Neural progenitor cell (in vitro differentiated cells): Measurements from ENCODE around the gene GP1BA. TPM values are rescaled to one million over a fixed set of nuclear protein-coding genes. Genes with fewer than 3 reads are reported as not detected.

Source experiments
- DNase-seq: peaks from one replicate; pipeline ENCODE4 v3.0.0-alpha.2; 2016; ENCODE audit warnings: low spot score
- H2AFZ ChIP-seq: fragments of 200-600 bp; sonication (generic); replicated peaks from 2 replicates; pipeline ENCODE4 v1.6.1; 2016; ENCODE audit warnings: antibody characterized with exemption
- H3F3A ChIP-seq: fragments of 200-600 bp; sonication (generic); 2 replicates; pipeline ENCODE4 v1.6.1; 2016; ENCODE audit warnings: antibody characterized with exemption, low read depth
- H3K27ac ChIP-seq: fragments of 200-600 bp; sonication (generic); 2 replicates; pipeline ENCODE4 v1.5.1; 2016; ENCODE audit warnings: mild to moderate bottlenecking
- H3K27me3 ChIP-seq: fragments of 200-600 bp; sonication (generic); 2 replicates; pipeline ENCODE4 v1.6.1; 2016; ENCODE audit warnings: mild to moderate bottlenecking, moderate library complexity
- H3K36me3 ChIP-seq: fragments of 200-600 bp; sonication (generic); 2 replicates; pipeline ENCODE4 v1.5.1; 2016
- H3K4me1 ChIP-seq: fragments of 200-600 bp; sonication (generic); 2 replicates; pipeline ENCODE4 v1.6.1; 2016; ENCODE audit warnings: mixed run types
- H3K4me2 ChIP-seq: fragments of 200-600 bp; sonication (generic); 2 replicates; pipeline ENCODE4 v1.6.1; 2016
- H3K4me3 ChIP-seq: fragments of 200-600 bp; sonication (generic); 2 replicates; pipeline ENCODE4 v1.5.1; 2016
- H3K79me2 ChIP-seq: fragments of 200-600 bp; sonication (generic); 2 replicates; pipeline ENCODE4 v1.6.1; 2016; ENCODE audit warnings: low read depth
- H3K9ac ChIP-seq: fragments of 200-600 bp; sonication (generic); 2 replicates; pipeline ENCODE4 v1.6.1; 2016
- H3K9me3 ChIP-seq: fragments of 200-600 bp; sonication (generic); 2 replicates; pipeline ENCODE4 v1.5.1; 2016; ENCODE audit warnings: low read depth
- H4K20me1 ChIP-seq: fragments of 200-600 bp; sonication (generic); 2 replicates; pipeline ENCODE4 v1.6.1; 2016; ENCODE audit warnings: low read depth
- H3K27ac Mint-ChIP-seq: 3 replicates; pipeline ENCODE4 v1.8.0; 2021; ENCODE audit warnings: mixed read lengths
- H3K27me3 Mint-ChIP-seq: 2 replicates; pipeline ENCODE4 v1.8.0; 2022; ENCODE audit warnings: low read depth, mild to moderate bottlenecking, inconsistent platforms, moderate library complexity, mixed read lengths; ENCODE audit not compliant: insufficient read depth
- H3K36me3 Mint-ChIP-seq: 3 replicates; pipeline ENCODE4 v1.8.0; 2021; ENCODE audit warnings: mixed read lengths
- H3K4me1 Mint-ChIP-seq: 3 replicates; pipeline ENCODE4 v1.8.0; 2021; ENCODE audit warnings: mixed read lengths
- H3K4me3 Mint-ChIP-seq: 3 replicates; pipeline ENCODE4 v1.8.0; 2021; ENCODE audit warnings: mild to moderate bottlenecking, moderate library complexity, mixed read lengths
- H3K9me3 Mint-ChIP-seq: 3 replicates; pipeline ENCODE4 v1.8.0; 2020; ENCODE audit warnings: mixed read lengths
- CTCF ChIP-seq: fragments of 200-600 bp; sonication (generic); IDR thresholded peaks from 2 replicates; pipeline ENCODE4 v1.5.1; 2017; ENCODE audit warnings: antibody characterized with exemption, mild to moderate bottlenecking
- EZH2 ChIP-seq: fragments of 200-600 bp; sonication (generic); IDR thresholded peaks from 2 replicates; pipeline ENCODE4 v1.6.1; 2017; ENCODE audit warnings: antibody characterized with exemption, mild to moderate bottlenecking, moderate library complexity
- EZH2phosphoT487 ChIP-seq: fragments of 200-600 bp; sonication (generic); IDR thresholded peaks from 2 replicates; pipeline ENCODE4 v1.6.1; 2017; ENCODE audit warnings: antibody characterized with exemption
- total RNA-seq: library from RNA; depleted of rRNA; stranded (reverse); fragments of >200 nt; gene quantifications from 2 replicates; pipeline ENCODE4 v1.2.3, GENCODE V29; 2015; ENCODE audit warnings: low replicate concordance

Gene GP1BA
- total RNA-seq, 1 donor from 2014 or later = not detected

GRCh38 chr17:4945176-4945943, 13.3 kb downstream of the GP1BA start:
- H3F3A ChIP-seq = peaks cover 89% of the 10 kb centered on the region
- H3K4me3 Mint-ChIP-seq = peak overlapping the region; percentile 93
- no peaks in the 10 kb centered on the region for H3K36me3 ChIP-seq
- H2AFZ ChIP-seq = no peak overlapping the region
- H3K4me1 ChIP-seq = peaks cover 17% of the 10 kb centered on the region
- H3K4me1 Mint-ChIP-seq = peaks cover 35% of the 10 kb centered on the region
- peaks cover 27% of the 10 kb centered on the region for H3K36me3 Mint-ChIP-seq
- H3K27me3 ChIP-seq = no peaks in the 10 kb centered on the region
- H3K27ac ChIP-seq = no peak overlapping the region
- no peak overlapping the region for H3K9ac ChIP-seq
- DNase-seq = no peak
- no peak overlapping the region for H3K27ac Mint-ChIP-seq
- TF ChIP-seq EZH2 (no peak), EZH2phosphoT487 (no peak), CTCF (no peak)
- no peak overlapping the region for H3K4me2 ChIP-seq
- no peaks in the 10 kb centered on the region for H3K9me3 Mint-ChIP-seq
- peaks cover 78% of the 10 kb centered on the region for H3K79me2 ChIP-seq
- H4K20me1 ChIP-seq = peaks cover 58% of the 10 kb centered on the region
- H3K4me3 ChIP-seq = no peak overlapping the region
- H3K9me3 ChIP-seq = no peaks in the 10 kb centered on the region
- peaks cover 13% of the 10 kb centered on the region for H3K27me3 Mint-ChIP-seq

DNA sequence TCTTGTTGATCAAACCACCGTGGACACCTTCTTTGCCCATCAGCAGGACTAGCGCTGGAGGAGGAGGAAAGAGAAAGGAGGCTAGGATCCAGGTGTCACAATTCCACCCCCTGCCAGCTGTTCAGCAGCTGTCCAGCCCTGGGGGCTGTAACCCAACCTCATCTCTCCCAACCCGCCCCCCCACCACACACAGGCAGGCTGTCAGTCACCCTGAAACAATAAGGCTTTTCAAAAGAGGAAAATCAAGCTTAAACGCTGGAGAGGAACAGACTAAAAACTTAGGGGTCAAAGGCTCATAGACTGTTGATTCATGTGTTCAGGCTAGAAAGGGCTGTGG, 13.8 kb downstream of the GP1BA start:
- Mint-ChIP-seq H3K4me3 (peak overlapping the region; percentile 93), H3K4me1 (peaks cover 41% of the 10 kb centered on the region), H3K9me3 (no peaks in the 10 kb centered on the region), H3K27me3 (peaks cover 13% of the 10 kb centered on the region), H3K36me3 (peaks cover 27% of the 10 kb centered on the region), H3K27ac (no peak overlapping the region)
- Histone ChIP-seq H3K27ac (no peak overlapping the region), H3K27me3 (no peaks in the 10 kb centered on the region), H3F3A (peaks cover 89% of the 10 kb centered on the region), H3K4me1 (peaks cover 16% of the 10 kb centered on the region), H3K4me2 (peak overlapping the region; percentile 87), H3K9ac (peak overlapping the region; percentile 62), H3K4me3 (no peak overlapping the region), H3K36me3 (no peaks in the 10 kb centered on the region), H2AFZ (no peak overlapping the region), H3K79me2 (peaks cover 74% of the 10 kb centered on the region), H3K9me3 (no peaks in the 10 kb centered on the region), H4K20me1 (peaks cover 53% of the 10 kb centered on the region)
- DNase-seq = no peak
- TF ChIP-seq EZH2 (no peak), CTCF (no peak), EZH2phosphoT487 (no peak)

DNA sequence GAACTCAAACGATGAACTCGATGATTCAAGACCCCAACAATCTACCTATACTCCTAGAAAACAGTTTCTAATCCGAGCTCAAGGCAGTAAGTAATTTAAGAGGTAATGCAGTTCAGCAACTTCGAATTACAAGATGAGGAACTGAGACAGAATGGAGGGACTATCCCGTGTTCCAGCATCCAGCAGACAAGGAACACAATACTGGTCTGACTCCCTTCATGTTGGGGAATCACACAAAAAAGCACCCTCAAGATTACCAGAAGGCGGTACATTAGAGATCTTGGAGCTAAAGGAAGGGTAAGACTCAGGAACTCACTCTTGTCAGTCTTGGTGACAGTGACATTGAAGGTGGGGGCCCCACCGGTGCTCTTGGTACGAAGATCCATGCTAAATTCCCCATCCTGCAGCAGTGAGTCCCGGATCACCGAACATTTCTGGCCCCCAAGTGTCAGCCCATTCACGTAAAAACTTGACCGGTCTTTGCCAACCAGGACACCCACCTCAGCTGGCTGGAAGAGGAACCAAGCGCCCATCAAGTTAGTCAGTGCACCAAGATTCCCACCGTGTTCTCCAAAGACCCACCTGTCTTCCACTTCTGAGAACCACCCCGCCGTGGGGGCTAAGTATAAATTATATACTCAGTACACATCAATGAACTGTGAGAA, 14.4 kb downstream of the GP1BA start:
- Mint-ChIP-seq H3K36me3 (peaks cover 27% of the 10 kb centered on the region), H3K4me3 (peak overlapping the region; percentile 93), H3K9me3 (no peaks in the 10 kb centered on the region), H3K27me3 (peaks cover 13% of the 10 kb centered on the region), H3K4me1 (peaks cover 41% of the 10 kb centered on the region), H3K27ac (peak overlapping the region; percentile 88)
- peak overlapping the region; percentile 62 for H3K9ac ChIP-seq
- peaks cover 47% of the 10 kb centered on the region for H4K20me1 ChIP-seq
- H3K36me3 ChIP-seq = no peaks in the 10 kb centered on the region
- peak overlapping the region; percentile 87 for H3K4me2 ChIP-seq
- no peak for DNase-seq
- no peaks in the 10 kb centered on the region for H3K27me3 ChIP-seq
- H3K4me1 ChIP-seq = peaks cover 16% of the 10 kb centered on the region
- peaks cover 70% of the 10 kb centered on the region for H3K79me2 ChIP-seq
- peaks cover 89% of the 10 kb centered on the region for H3F3A ChIP-seq
- H3K4me3 ChIP-seq = peak overlapping the region; percentile 77
- TF ChIP-seq CTCF (no peak), EZH2phosphoT487 (no peak), EZH2 (no peak)
- H3K9me3 ChIP-seq = no peaks in the 10 kb centered on the region
- peak overlapping the region; percentile 34 for H3K27ac ChIP-seq
- no peak overlapping the region for H2AFZ ChIP-seq
